GM18907 (cell line): ENCODE data around the gene TRAP1.
"Not testable (repeated sequence)": the region's sequence is repeated elsewhere in the genome, so short reads cannot be mapped to it uniquely, and the experiment has no call there.

ENCODE experiments used
- ATAC-seq: cut with Tn5 transposase; IDR thresholded peaks from one replicate; pipeline ENCODE4 v1.9.1; 2021; ENCODE audit warnings: mild to moderate bottlenecking, moderate library complexity; ENCODE audit not compliant: unreplicated experiment

TRAP1 gene

GRCh38 chr16:3714378-3714777, 2.9 kb downstream of the TRAP1 start:
- not testable (repeated sequence) for ATAC-seq

GRCh38 chr16:3713587-3714242, 3.6 kb downstream of the TRAP1 start:
- no peak for ATAC-seq

- ATAC-seq, result no peak
These were observed 4.4 kb downstream of the TRAP1 start for GRCh38 chr16:3712861-3713372.

GRCh38 chr16:3706253-3707012, 10.9 kb downstream of the TRAP1 start:
- no peak for ATAC-seq

- no peak for ATAC-seq
These were observed 15.2 kb downstream of the TRAP1 start for GRCh38 chr16:3702082-3702481.

- no peak for ATAC-seq
These were observed 15.8 kb downstream of the TRAP1 start for GRCh38 chr16:3701531-3701930.

- ATAC-seq, result no peak
These were observed 18.4 kb downstream of the TRAP1 start for GRCh38 chr16:3698941-3699340.

- ATAC-seq, result no peak
These were observed 20.7 kb downstream of the TRAP1 start for GRCh38 chr16:3696425-3697218.

GRCh38 chr16:3695610-3696369, 21.5 kb downstream of the TRAP1 start:
- no peak for ATAC-seq

- no peak for ATAC-seq
These were observed 23.3 kb downstream of the TRAP1 start for GRCh38 chr16:3694051-3694450.

GRCh38 chr16:3691761-3692160, 25.6 kb downstream of the TRAP1 start:
- no peak for ATAC-seq

GRCh38 chr16:3690980-3691720, 26.2 kb downstream of the TRAP1 start:
- no peak for ATAC-seq

GRCh38 chr16:3690470-3690928, 26.8 kb downstream of the TRAP1 start:
- peak; percentile 65 for ATAC-seq

- no peak for ATAC-seq
These were observed 27.6 kb downstream of the TRAP1 start for GRCh38 chr16:3689731-3690130.

- no peak for ATAC-seq
These were observed 29.5 kb downstream of the TRAP1 start for GRCh38 chr16:3687792-3688191.

- no peak for ATAC-seq
These were observed 30.3 kb downstream of the TRAP1 start for GRCh38 chr16:3687021-3687420.

GRCh38 chr16:3681206-3681605, 36.1 kb downstream of the TRAP1 start:
- no peak for ATAC-seq

GRCh38 chr16:3677994-3678393, 39.3 kb downstream of the TRAP1 start:
- no peak for ATAC-seq

- ATAC-seq, result no peak
These were observed 41.7 kb downstream of the TRAP1 start for GRCh38 chr16:3675601-3676130.
